NCI-H128 (cell line): ENCODE measurements around the gene IFT80.

Source experiments
- DNase-seq: peaks from one replicate; lab custom pipeline; 2025; ENCODE audit not compliant: unreplicated experiment; lab: John Stamatoyannopoulos, UW

IFT80 gene

DNA sequence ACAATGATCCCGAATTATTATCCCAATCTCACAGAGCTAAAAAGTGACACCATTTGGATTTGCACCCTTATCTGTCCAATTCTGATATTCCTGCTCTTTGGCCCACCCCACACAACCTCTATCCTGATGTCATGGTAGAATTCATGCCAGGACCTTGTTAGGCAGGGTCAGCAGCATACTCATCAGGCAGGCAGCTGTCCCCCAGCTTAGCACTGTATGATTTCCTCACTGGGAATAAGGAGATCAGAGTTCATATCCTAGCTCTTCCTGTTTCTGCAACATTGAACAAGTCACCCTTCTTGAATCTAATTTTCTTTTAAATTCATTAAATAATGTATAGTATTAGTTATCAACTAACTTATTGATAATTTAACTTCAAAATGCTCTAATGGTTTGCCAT, 185.8 kb downstream of the IFT80 start:
- no peak for DNase-seq

DNA sequence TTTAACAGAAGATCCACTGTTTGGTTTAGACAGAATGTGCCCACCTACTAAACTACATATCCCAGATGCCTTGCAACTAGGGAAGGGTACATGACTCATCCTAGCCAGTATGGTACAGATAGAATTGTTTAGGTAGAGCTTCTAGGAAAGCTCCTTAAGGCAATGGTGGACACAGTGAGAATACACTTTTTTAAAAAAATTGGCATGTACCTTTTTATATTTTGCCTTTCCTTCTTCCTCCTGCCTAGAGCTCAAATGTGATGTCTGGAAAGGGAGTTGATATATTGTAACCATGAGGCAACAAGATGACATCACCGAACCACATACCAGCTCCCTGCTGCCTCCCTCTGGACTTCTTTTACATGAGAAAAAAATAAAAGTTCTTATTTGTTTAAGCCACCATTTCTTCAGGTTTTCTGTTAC, 188.2 kb downstream of the IFT80 start:
- no peak for DNase-seq

DNA sequence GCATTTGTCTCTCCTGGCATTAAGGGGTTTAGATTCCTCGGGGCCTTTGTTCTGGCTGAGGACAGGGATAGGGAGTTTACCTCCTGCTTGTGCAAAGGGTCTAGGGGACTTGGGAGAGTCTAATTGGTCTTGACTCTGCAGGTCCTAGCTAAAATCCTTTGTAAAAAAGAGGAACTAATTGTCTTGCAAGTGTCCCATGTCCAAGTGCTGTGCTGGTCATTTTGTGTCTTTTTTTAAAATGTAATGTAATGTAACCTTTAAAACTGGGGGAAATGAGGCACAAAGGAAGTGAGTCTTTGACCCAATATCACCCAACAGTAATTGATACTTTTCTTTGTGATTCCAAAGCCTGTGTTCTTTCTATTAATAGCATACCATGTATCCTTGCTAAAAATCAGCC, 188.7 kb downstream of the IFT80 start:
- no peak for DNase-seq
